Activated CD8-positive, alpha-beta T cell treated with anti-CD3 and anti-CD28 coated beads for 36 hours (primary cell): ENCODE data around the gene MACROH2A1. TPM values are rescaled to one million over a fixed set of nuclear protein-coding genes. Genes with fewer than 3 reads are reported as not detected.

Experiments used
- ATAC-seq: fragments of 200-7000 bp; cut with Tn5 transposase; one replicate; pipeline ENCODE4 v1.10.0; 2021; ENCODE audit warnings: mild to moderate bottlenecking, moderate library complexity
- CTCF ChIA-PET: fragments of 350-600 bp; sonication (Branson Sonifier 250); formaldehyde crosslinking; loops from one replicate; lab custom pipeline; 2021; ENCODE audit warnings: antibody characterized with exemption; lab: Charles Lee
- POLR2A ChIA-PET: fragments of 350-600 bp; sonication (Branson Sonifier 250); formaldehyde crosslinking; loops from one replicate; lab custom pipeline; 2021; ENCODE audit warnings: antibody characterized with exemption; lab: Charles Lee
- DNase-seq: peaks from one replicate; pipeline ENCODE4 v3.0.0-alpha.2; 2020
- H3K27ac Mint-ChIP-seq: one replicate; pipeline ENCODE4 v1.8.0; 2021; ENCODE audit warnings: mild to moderate bottlenecking, mixed read lengths
- H3K27me3 Mint-ChIP-seq: one replicate; pipeline ENCODE4 v1.8.0; 2021; ENCODE audit warnings: mixed read lengths
- H3K36me3 Mint-ChIP-seq: one replicate; pipeline ENCODE4 v1.8.0; 2021; ENCODE audit warnings: low read depth, mixed read lengths
- H3K4me1 Mint-ChIP-seq: one replicate; pipeline ENCODE4 v1.8.0; 2021; ENCODE audit warnings: low read depth, mixed read lengths
- H3K4me3 Mint-ChIP-seq: one replicate; pipeline ENCODE4 v1.8.0; 2021; ENCODE audit warnings: mild to moderate bottlenecking, moderate library complexity, mixed read lengths
- H3K9me3 Mint-ChIP-seq: one replicate; pipeline ENCODE4 v1.8.0; 2021; ENCODE audit warnings: mixed read lengths
- CTCF ChIP-seq: fragments of 200-600 bp; IDR thresholded peaks from one replicate; pipeline ENCODE4 v1.8.0; 2022; ENCODE audit warnings: antibody characterized with exemption, mild to moderate bottlenecking
- intact Hi-C: fragments of 100-400 bp; cut with micrococcal nuclease; formaldehyde crosslinking; loops from one replicate; pipeline ENCODE4 v1.10.0; 2022
- total RNA-seq, 2 experiments: library from RNA; stranded (reverse); gene quantifications; one replicate each; pipeline ENCODE4 v1.2.3, GENCODE V29; 2021

MACROH2A1 gene
- total RNA-seq, 2 experiments from 2014 or later = 170 to 179 TPM

- Mint-ChIP-seq H3K27ac (no peak overlapping the region), H3K27me3 (peaks cover 5% of the 10 kb centered on the region), H3K4me3 (no peak overlapping the region), H3K9me3 (no peaks in the 10 kb centered on the region), H3K36me3 (no peaks in the 10 kb centered on the region), H3K4me1 (peaks cover 4% of the 10 kb centered on the region)
- DNase-seq = no peak
- ATAC-seq = no peak
- no peak for TF ChIP-seq CTCF
- intact Hi-C loops = no loop called here
- ChIA-PET CTCF (no interaction called here), POLR2A (interaction anchor here (1.1 kb wide), 1 partner anchor 9 kb away, joined by 3 read pairs; no protein-coding TSS in a partner anchor)
Measured at GRCh38 chr5:135303582-135304173, 95.4 kb downstream of the MACROH2A1 start.

GRCh38 chr5:135296900-135297816 is 101.9 kb downstream of the MACROH2A1 start:
- DNase-seq (no peak), ATAC-seq (peak; percentile 45)
- ChIA-PET CTCF (no interaction called here), POLR2A (no interaction called here)
- peaks cover 17% of the 10 kb centered on the region for H3K27me3 Mint-ChIP-seq
- no peak overlapping the region for H3K27ac Mint-ChIP-seq
- intact Hi-C loops = no loop called here
- no peak for TF ChIP-seq CTCF
- no peaks in the 10 kb centered on the region for H3K36me3 Mint-ChIP-seq
- H3K4me3 Mint-ChIP-seq = no peak overlapping the region
- H3K4me1 Mint-ChIP-seq = no peaks in the 10 kb centered on the region
- no peaks in the 10 kb centered on the region for H3K9me3 Mint-ChIP-seq

GRCh38 chr5:135295852-135296251 is 103.2 kb downstream of the MACROH2A1 start:
- Mint-ChIP-seq H3K9me3 (no peaks in the 10 kb centered on the region), H3K36me3 (no peaks in the 10 kb centered on the region), H3K4me3 (no peak overlapping the region), H3K27ac (no peak overlapping the region), H3K4me1 (no peaks in the 10 kb centered on the region), H3K27me3 (peaks cover 17% of the 10 kb centered on the region)
- intact Hi-C loops = no loop called here
- no peak for TF ChIP-seq CTCF
- ChIA-PET CTCF (no interaction called here), POLR2A (no interaction called here)
- DNase-seq = no peak
- no peak for ATAC-seq

GRCh38 chr5:135294793-135295192 is 104.2 kb downstream of the MACROH2A1 start:
- intact Hi-C loops = no loop called here
- no peaks in the 10 kb centered on the region for H3K36me3 Mint-ChIP-seq
- no peak overlapping the region for H3K27ac Mint-ChIP-seq
- TF ChIP-seq CTCF = no peak
- no peaks in the 10 kb centered on the region for H3K4me1 Mint-ChIP-seq
- DNase-seq (no peak), ATAC-seq (no peak)
- H3K9me3 Mint-ChIP-seq = no peaks in the 10 kb centered on the region
- POLR2A ChIA-PET = no interaction called here
- H3K4me3 Mint-ChIP-seq = no peak overlapping the region
- H3K27me3 Mint-ChIP-seq = peaks cover 17% of the 10 kb centered on the region
- CTCF ChIA-PET = no interaction called here

GRCh38 chr5:135289651-135290050 is 109.4 kb downstream of the MACROH2A1 start:
- Mint-ChIP-seq H3K9me3 (no peaks in the 10 kb centered on the region), H3K27me3 (peaks cover 22% of the 10 kb centered on the region), H3K4me3 (no peak overlapping the region), H3K36me3 (no peaks in the 10 kb centered on the region), H3K27ac (no peak overlapping the region), H3K4me1 (no peaks in the 10 kb centered on the region)
- TF ChIP-seq CTCF = no peak
- ChIA-PET CTCF (interaction anchor here (0.7 kb wide), 1 partner anchor 98 kb away, joined by 3 read pairs; no protein-coding TSS in a partner anchor), POLR2A (no interaction called here)
- DNase-seq = no peak
- no peak for ATAC-seq
- intact Hi-C loops = no loop called here
